Endometrium (tissue), 2 donors: ENCODE data around the gene IDS.

Source experiments
- FAIRE-seq: peaks from 2 replicates; lab custom pipeline; 2012; peaks lifted over from hg19 to GRCh38; lab: Jason Lieb, UNC
- donor health status: control.
- donor health status: control.

Gene IDS

DNA sequence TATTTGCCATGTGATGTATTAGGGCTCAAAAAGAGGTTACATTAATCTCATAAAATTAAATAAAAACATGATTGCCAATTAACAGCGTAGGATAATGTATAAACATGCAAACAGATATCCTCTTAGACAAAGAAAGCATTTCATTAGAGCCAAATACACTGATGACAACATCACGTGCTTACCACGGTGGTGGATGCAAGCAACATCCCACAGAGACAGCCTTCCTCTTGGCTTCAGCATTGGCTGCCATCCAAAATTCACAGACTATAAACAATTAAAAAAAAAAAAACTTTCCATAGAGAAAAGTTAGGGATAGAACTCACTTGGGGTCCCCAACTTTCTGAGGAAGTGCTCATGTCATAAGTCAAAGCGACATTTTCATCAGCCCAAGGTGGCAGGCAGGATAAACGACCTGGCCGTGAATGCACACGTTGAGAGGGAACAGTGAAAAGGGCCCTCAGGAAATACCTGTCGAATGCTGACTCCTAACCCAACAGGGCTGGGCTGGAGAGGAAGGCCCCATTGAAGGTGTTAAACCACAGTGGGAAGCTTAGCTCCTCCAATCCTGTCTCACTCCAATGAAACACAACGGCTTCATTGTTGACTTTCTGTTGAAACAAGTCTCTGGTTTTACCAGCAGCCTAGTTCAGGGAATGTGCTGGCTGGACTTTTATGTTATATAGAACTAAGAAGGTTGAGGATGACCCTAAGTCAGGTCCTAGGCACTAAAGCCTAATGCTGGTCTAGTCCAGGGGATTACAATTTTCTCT is 48.4 kb downstream of the IDS start:
- FAIRE-seq: no peak

- no peak for FAIRE-seq
Observed at GRCh38 chrX:149455934-149456333, 49.2 kb downstream of the IDS start.

GRCh38 chrX:149453906-149454822 is 50.9 kb downstream of the IDS start:
- no peak for FAIRE-seq

- no peak for FAIRE-seq
Observed at GRCh38 chrX:149453030-149453429, 52.1 kb downstream of the IDS start.

GRCh38 chrX:149433451-149433850 is 71.7 kb downstream of the IDS start:
- FAIRE-seq: no peak

GRCh38 chrX:149433051-149433450 is 72.1 kb downstream of the IDS start:
- no peak for FAIRE-seq
